ENCODE results near the gene ACVR1B. TPM values are rescaled to one million over a fixed set of nuclear protein-coding genes. Genes with fewer than 3 reads are reported as not detected.

ACVR1B gene
- 10 to 100 TPM; 53.1 to 62.0 (median 55.7) TPM for polyA plus RNA-seq (ENCODE audit: insufficient read length in 4 of 4)

DNA sequence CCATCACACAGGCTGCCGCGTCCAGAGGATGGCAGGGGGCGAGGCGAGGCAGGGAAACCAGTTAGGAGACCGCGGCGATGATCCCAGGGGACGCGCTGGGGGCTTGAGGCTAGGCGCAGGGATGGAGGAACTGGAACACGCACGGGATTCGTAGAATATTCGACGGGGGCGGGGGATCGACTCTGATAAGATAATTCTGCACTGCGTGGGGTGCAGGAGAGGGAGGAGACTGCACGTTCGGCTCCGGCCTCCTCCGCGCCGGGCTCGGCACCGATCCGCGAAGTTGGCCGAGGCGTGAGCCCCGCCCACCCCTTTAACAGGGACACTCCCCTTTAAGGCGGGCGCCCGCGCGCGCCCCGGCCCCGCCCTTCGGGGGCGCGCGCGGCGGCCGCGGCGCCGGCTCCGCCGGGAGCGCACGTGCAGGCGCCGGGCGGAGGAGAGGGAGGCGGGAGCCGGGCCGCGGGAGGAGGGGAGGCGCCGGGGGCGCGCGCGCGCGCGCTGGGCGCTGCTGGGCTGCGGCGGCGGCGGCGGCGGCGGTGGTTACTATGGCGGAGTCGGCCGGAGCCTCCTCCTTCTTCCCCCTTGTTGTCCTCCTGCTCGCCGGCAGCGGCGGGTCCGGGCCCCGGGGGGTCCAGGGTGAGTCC lies at the start of gene ACVR1B:
TSS of gene ACVR1B (plus strand) at position 501 of the 644 bp plus-strand sequence. CDS start at position 546, 45 bp downstream.
- peak in 2 of 4 donors; percentile 74 to 84 for DNase-seq (ENCODE audit: low read depth in 4 of 4, low spot score in 2 of 4)

- no peak for DNase-seq (ENCODE audit: low read depth in 4 of 4, low spot score in 2 of 4)
Observed at GRCh38 chr12:51901881-51902280, 49.6 kb upstream of the ACVR1B start.

GRCh38 chr12:51904951-51905470 lies 46.5 kb upstream of the ACVR1B start:
- no peak for DNase-seq (ENCODE audit: low read depth in 4 of 4, low spot score in 2 of 4)

DNA sequence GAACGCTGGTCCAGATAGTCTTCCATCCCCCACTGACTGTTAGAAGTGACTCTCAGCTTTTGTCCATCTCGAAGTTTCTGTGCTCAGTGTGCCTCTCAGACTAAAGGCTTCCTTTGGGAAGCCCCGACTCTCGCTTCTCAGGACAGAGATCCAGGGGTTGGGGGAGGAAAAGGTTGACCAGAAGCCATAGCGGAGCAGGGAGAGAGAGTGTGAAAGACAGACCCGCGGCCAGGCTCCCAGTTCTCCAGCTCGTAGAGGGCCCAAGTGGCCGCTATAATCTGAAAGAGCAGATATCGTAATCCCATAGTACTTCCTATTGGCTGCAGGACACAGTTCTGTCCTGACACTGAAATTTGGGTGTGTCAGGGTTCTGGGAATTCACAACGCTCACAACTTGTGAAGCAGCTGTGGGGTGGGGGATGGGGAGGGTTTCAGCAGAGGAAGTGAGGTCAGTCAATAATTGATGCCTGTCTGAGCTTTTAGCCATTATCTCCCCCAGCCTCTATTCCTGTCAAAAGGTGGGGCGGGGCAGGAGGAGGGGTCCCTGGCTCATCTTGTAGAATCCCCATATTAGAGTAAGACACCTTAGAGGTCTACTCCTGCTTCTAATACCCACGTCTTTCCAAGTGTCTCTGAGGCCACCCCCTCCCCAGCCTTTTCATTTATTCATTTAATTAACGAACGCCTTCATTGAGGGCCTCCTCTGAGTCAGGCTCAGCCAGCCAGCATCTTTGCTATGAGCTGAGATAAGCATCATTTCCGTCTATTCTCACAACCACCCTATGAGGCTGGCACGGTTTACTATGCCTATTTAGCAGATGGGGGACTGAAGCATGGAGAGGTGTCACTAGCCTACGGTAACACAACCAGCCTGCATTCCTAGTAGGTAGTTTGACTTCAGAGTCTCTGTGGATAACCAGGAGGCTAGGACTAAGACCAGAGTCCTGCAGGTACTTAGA lies 45.7 kb upstream of the ACVR1B start:
- no peak for DNase-seq (ENCODE audit: low read depth in 4 of 4, low spot score in 2 of 4)

GRCh38 chr12:51906430-51907082 lies 44.9 kb upstream of the ACVR1B start:
- DNase-seq (ENCODE audit: low read depth in 4 of 4, low spot score in 2 of 4): no peak

- no peak for DNase-seq (ENCODE audit: low read depth in 4 of 4, low spot score in 2 of 4)
Observed at GRCh38 chr12:51907083-51907855, 44.2 kb upstream of the ACVR1B start, which contains the start of gene ACVRL1. ACVRL1 (plus strand) TSS chr12:51907504; CDS start chr12:51912475, 4,971 bp downstream.

DNA sequence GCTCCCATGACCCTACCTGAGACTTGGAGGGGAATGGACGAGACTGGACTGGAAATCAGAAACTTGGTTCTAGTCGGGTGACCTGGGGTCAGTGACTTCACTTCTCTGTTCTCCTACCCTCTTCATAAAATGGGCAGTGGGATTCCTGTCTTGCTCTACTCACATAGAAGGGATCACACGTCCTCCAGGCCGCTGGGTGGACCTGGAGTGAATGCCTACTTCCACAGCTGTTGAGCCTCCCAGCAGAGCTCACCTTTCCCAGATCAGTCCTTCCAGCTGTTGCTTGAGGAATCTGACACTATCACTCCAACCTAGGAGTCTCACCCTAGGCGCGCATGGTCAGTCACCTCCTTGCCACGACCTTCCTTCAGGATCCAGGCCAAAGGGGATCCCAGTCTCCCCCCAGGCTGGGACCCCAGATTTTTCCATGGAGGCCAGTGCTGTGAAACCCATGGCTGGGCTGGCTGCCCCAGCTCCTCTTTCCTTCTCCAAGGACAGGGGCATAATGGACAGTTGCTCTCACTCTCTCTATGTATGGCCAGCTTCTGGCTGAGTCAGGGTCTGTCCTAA lies 43.6 kb upstream of the ACVR1B start:
- DNase-seq (ENCODE audit: low read depth in 4 of 4, low spot score in 2 of 4): no peak

DNA sequence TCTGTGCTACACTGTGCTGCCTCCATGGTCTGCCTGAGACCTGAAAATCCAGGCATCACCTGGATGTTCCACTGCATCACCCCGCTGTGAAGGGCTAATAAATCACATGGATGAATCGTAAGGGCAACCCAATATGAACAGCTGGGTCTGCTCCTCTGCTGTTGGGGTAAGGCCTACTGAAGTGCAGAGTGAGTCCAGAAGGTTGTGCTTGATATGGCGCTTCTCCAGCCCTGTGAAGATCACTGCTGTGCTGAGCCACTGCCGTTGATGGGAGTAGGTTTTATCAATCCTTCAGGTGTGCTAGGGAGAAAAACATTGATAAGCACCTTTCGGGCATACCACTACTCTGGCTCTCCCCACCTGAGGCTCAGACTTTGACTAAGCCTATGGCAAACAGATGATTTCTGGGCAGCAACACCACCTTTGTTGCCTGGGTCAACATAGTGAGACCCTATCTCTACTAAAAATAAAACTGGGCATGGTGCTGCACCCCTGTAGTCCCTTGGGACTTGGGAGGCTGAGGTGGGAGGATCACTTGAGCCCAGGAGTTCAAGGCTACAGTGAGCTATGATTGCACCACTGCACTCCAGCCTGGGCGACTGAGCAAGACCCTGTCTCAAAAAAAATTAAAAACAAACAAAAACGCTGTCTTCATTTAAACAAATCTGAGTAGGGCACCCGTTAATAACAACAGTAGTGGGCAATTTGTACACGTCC lies 42.5 kb upstream of the ACVR1B start:
- DNase-seq (ENCODE audit: low read depth in 4 of 4, low spot score in 2 of 4): no peak

GRCh38 chr12:51910168-51910567 lies 41.3 kb upstream of the ACVR1B start:
- DNase-seq (ENCODE audit: low read depth in 4 of 4, low spot score in 2 of 4): no peak

GRCh38 chr12:51910691-51911090 lies 40.8 kb upstream of the ACVR1B start:
- DNase-seq (ENCODE audit: low read depth in 4 of 4, low spot score in 2 of 4): no peak

GRCh38 chr12:51911307-51911706 lies 40.2 kb upstream of the ACVR1B start:
- no peak for DNase-seq (ENCODE audit: low read depth in 4 of 4, low spot score in 2 of 4)

DNA sequence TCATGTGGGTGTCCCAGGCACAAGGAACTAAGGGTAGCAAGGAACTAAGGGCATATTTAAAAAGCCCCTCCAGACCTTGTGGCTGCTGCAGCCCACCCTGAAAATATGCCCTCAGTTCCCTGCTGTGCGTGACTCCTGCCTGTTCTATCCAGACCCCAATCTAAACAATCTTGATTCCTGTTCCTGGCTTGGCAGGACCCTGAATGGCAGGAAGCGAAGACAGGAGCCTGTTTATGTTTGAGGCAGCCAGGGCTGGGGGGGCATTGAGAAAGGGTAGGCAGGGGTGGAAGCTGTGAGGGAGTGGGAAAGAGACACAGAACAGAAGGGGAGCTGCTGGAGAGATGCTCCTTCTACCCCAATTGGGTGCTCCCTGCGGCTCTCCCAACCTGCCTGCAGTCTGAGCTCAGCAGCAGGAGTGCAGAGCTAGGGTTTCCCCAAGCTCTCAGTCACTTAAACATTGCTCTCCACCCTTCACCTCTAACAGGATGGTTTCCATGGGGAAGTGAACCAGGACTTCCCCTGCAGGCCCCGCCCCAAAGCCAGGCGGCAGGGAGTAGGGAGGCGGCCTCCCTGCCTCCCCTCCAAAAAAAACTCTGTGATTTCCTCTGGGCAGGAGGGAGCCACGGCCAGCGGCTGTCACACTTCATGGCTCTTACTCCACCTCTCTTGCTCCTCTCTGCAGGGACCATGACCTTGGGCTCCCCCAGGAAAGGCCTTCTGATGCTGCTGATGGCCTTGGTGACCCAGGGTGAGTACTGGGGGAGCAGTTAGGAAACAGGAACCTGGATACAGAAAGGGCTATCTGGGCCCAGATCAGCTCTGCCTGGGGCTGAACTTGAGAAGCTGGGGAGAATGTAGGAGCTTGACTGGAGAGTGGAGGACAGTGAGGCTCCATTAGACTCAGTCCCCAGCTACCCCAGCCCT lies 39.4 kb upstream of the ACVR1B start:
- no peak for DNase-seq (ENCODE audit: low read depth in 4 of 4, low spot score in 2 of 4)

- no peak for DNase-seq (ENCODE audit: low read depth in 4 of 4, low spot score in 2 of 4)
Observed at GRCh38 chr12:51913071-51914033, 38.1 kb upstream of the ACVR1B start.

DNA sequence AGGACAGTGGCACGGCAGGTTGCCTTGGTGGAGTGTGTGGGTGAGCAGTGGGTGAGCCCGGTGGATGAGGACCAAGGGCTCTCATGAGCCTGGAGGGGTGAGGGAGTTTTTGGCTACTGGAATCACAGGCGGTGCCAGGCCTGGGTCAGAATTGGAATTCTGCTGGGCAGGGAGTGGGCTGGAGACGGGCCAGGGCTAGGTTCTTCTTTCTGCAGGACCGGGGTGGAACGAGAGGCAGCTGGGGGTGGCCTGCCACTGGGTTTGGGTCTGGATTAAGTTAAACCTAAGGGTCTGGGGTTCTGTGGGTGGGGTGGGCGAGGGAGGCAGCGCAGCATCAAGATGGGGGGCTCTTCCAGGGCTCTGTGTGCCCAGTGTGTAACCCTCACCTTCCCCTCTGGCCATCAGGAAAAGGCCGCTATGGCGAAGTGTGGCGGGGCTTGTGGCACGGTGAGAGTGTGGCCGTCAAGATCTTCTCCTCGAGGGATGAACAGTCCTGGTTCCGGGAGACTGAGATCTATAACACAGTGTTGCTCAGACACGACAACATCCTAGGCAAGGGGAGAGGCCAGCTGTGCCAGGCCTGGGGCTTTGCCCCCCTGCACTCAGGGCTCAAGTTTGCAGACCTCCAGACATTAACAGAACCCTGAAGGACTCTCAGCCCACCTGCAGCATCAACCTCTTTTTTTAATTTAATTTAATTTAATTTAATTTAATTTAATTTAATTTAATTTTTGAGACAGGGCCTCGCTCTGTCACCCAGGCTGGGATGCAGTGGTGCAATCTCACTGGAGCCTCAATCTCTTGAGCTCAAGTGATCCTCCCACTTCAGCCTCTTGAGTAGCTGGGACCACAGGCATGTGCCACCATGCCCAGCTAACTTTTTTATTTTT lies 37.2 kb upstream of the ACVR1B start:
- DNase-seq (ENCODE audit: low read depth in 4 of 4, low spot score in 2 of 4): no peak

DNA sequence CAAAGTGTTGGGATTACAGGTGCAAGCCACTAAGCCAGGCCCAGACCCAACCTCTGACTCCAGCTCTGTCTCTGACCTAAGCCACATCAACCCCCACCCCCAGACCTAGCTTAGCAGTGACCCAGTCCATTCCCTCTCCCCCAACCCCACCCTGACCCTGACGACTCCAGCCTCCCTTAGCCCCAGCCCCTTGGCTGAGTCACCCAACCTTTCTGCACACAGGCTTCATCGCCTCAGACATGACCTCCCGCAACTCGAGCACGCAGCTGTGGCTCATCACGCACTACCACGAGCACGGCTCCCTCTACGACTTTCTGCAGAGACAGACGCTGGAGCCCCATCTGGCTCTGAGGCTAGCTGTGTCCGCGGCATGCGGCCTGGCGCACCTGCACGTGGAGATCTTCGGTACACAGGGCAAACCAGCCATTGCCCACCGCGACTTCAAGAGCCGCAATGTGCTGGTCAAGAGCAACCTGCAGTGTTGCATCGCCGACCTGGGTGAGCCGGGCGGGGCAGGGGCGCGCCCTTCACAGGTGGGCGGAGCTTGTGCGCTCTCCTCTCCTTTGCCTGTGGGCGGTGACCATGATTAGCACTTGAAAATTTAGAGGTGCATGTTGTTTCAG lies 36.4 kb upstream of the ACVR1B start:
- no peak for DNase-seq (ENCODE audit: low read depth in 4 of 4, low spot score in 2 of 4)

Measured in left renal cortex interstitium (tissue), 4 donors.